Esophagus squamous epithelium (tissue), 5 donors: Measurements from ENCODE around the gene FOXJ3. TPM values are rescaled to one million over a fixed set of nuclear protein-coding genes. Genes with fewer than 3 reads are reported as not detected.

ENCODE experiments used
- DNase-seq: peaks from one replicate; lab custom pipeline; 2025; lab: John Stamatoyannopoulos, UW
- H3K27ac ChIP-seq, 4 donors: fragments of 200-600 bp; sonication (generic); one replicate each; pipeline ENCODE4 v1.5.1; 2016 to 2019; ENCODE audit warnings: mild to moderate bottlenecking in 1 of 4
- H3K27me3 ChIP-seq, 4 donors: fragments of 200-600 bp; sonication (generic); 1 replicate in 3 of 4; 2 replicates in 1 of 4; pipeline versions ENCODE4 v1.5.1 to v1.6.0; 2017 to 2021; ENCODE audit warnings: antibody characterized with exemption in 1 of 4
- H3K36me3 ChIP-seq, 3 donors: fragments of 200-600 bp; sonication (generic); one replicate each; pipeline ENCODE4 v1.5.1; 2016 to 2019
- H3K4me1 ChIP-seq, 3 donors: fragments of 200-600 bp; sonication (generic); one replicate each; pipeline ENCODE4 v1.5.1; 2017 to 2019
- H3K4me3 ChIP-seq, 4 donors: fragments of 200-600 bp; sonication (generic); 1 replicate in 3 of 4; 2 replicates in 1 of 4; pipeline ENCODE4 v1.5.1; 2016 to 2019; ENCODE audit warnings: mild to moderate bottlenecking in 2 of 4, moderate library complexity in 1 of 4
- H3K9me3 ChIP-seq, 3 donors: fragments of 200-600 bp; sonication (generic); one replicate each; pipeline ENCODE4 v1.5.1; 2016 to 2019
- CTCF ChIP-seq, 6 experiments: fragments of 450-650 bp in 4 of 6; fragments of 200-600 bp in 2 of 6; sonication (generic) in 2 of 6; IDR thresholded peaks; one replicate each; pipeline ENCODE4 v1.5.1; 2016 to 2019; ENCODE audit warnings: antibody characterized with exemption in 6 of 6, mild to moderate bottlenecking in 4 of 6, moderate library complexity in 4 of 6
- POLR2A ChIP-seq, 4 donors: fragments of 450-650 bp; IDR thresholded peaks; one replicate each; pipeline ENCODE4 v1.6.1; 2017; ENCODE audit warnings: antibody characterized with exemption in 4 of 4, mild to moderate bottlenecking in 4 of 4, moderate library complexity in 3 of 4
- WGBS, 2 donors: methylation state at CpG; one replicate each; pipeline ENCODE4 v1.1.5; 2018; 5-methylcytosine and 5-hydroxymethylcytosine counted together
- intact Hi-C: fragments of 100-400 bp; cut with DNase I; formaldehyde crosslinking; loops from one replicate; pipeline ENCODE4 v1.15.0; 2022
- total RNA-seq, 4 donors: library from RNA; depleted of rRNA; stranded (reverse); fragments of >200 nt; gene quantifications; one replicate each; pipeline ENCODE4 v1.1.0, GENCODE V29; 2016
- donor health status: DM: yes; HTN: yes; CAD: no.

The FOXJ3 gene
- total RNA-seq, 4 donors from 2014 or later = 18.7 to 36.6 (median 27.5) TPM

DNA sequence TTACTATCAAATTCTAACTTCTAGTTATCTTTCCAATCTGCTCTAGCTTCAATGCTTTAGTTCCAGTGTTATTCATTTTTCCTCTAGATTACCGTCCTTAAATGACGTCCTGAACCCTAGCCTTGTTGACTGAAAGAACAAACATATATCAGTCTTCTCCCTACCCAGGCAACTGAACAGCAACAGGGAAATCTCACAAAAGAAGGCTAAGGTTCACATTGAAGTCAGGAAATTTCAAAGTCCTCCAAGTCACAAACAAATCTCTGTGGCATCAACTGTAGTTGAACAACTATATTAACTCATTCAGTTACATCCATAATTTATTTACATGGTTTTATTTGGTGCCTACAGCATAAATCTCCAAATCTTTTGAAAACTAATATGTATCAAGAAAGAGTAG lies 19.5 kb downstream of the FOXJ3 start:
- H3K4me3 ChIP-seq = no peak overlapping the region
- H3K27ac ChIP-seq = no peak overlapping the region
- H3K27me3 ChIP-seq = no peaks in the 10 kb centered on the region
- peaks cover 0 to under 1% (median 0%) of the 10 kb centered on the region in 3 donors for H3K36me3 ChIP-seq
- TF ChIP-seq POLR2A (IDR thresholded peaks at IDR 0.05) (no peak), CTCF (IDR thresholded peaks at IDR 0.05) (no peak)
- H3K9me3 ChIP-seq = no peaks in the 10 kb centered on the region
- no peak for DNase-seq
- intact Hi-C loops = no loop called here
- 83 to 88% methylated on average over 2 of the region's 2 CpGs for WGBS, 2 donors
- H3K4me1 ChIP-seq = peaks cover 10 to 77% (median 26%) of the 10 kb centered on the region in 3 donors

DNA sequence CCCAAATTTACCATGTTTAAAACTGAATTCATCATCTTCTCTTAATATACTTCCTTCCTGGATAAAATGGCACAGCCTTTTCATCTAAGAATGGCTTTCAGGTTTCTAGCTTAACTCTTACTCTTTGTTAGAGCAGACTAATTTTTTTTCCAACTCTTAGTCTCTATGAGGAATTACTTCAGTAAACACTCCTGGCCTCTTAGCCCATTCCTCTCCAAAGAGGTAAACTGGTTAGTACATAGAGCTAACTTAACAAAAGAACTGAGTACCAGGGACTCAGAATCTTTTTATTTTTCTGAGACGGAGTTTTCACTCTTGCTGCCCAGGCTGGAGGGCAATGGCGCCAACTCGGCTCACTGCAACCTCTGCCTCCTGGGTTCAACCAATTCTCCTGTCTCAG lies 21.1 kb downstream of the FOXJ3 start:
- H3K27me3 ChIP-seq = no peaks in the 10 kb centered on the region
- no peak overlapping the region for H3K27ac ChIP-seq
- H3K4me1 ChIP-seq = peaks cover 0 to 62% (median 17%) of the 10 kb centered on the region in 3 donors
- intact Hi-C loops = no loop called here
- H3K36me3 ChIP-seq = peaks cover 0 to 15% (median 0%) of the 10 kb centered on the region in 3 donors
- TF ChIP-seq CTCF (IDR thresholded peaks at IDR 0.05) = no peak
- no peak for TF ChIP-seq POLR2A (IDR thresholded peaks at IDR 0.05)
- no peak overlapping the region for H3K4me3 ChIP-seq
- no peaks in the 10 kb centered on the region for H3K9me3 ChIP-seq
- 93 to 100% methylated on average over 1 to 3 of the region's 3 CpGs for WGBS, 2 donors
- DNase-seq = no peak

GRCh38 chr1:42312576-42313212 lies 22.3 kb downstream of the FOXJ3 start:
- no peaks in the 10 kb centered on the region for H3K27me3 ChIP-seq
- 41 to 68% methylated on average over 3 to 7 of the region's 7 CpGs for WGBS, 2 donors
- no peak overlapping the region for H3K27ac ChIP-seq
- DNase-seq = no peak
- no peaks in the 10 kb centered on the region for H3K9me3 ChIP-seq
- intact Hi-C loops = no loop called here
- peaks cover 0 to 16% (median 0%) of the 10 kb centered on the region in 3 donors for H3K36me3 ChIP-seq
- H3K4me3 ChIP-seq = no peak overlapping the region
- H3K4me1 ChIP-seq = peaks cover 0 to 58% (median 13%) of the 10 kb centered on the region in 3 donors
- TF ChIP-seq CTCF (IDR thresholded peaks at IDR 0.05) (no peak), POLR2A (IDR thresholded peaks at IDR 0.05) (no peak)

- H3K4me3 ChIP-seq = no peak overlapping the region
Measured at GRCh38 chr1:42311897-42312296, 23.1 kb downstream of the FOXJ3 start.

More at GRCh38 chr1:42311897-42312296, 23.1 kb downstream of the FOXJ3 start:
- no peak for DNase-seq
- no peak overlapping the region for H3K27ac ChIP-seq
- H3K9me3 ChIP-seq = no peaks in the 10 kb centered on the region
- no peaks in the 10 kb centered on the region for H3K27me3 ChIP-seq
- H3K4me1 ChIP-seq = peaks cover 0 to 55% (median 13%) of the 10 kb centered on the region in 3 donors
- H3K36me3 ChIP-seq = peaks cover 0 to 16% (median 0%) of the 10 kb centered on the region in 3 donors
- TF ChIP-seq CTCF (IDR thresholded peaks at IDR 0.05) (no peak), POLR2A (IDR thresholded peaks at IDR 0.05) (no peak)
- intact Hi-C loops = no loop called here
- 89 to 95% methylated on average over 4 of the region's 4 CpGs for WGBS, 2 donors
